HepG2 (cell line): ENCODE results near the gene PGC. TPM values are rescaled to one million over a fixed set of nuclear protein-coding genes. Genes with fewer than 3 reads are reported as not detected.
A peak's percentile ranks its signal among the peaks of the same experiment; 100 is the strongest.

ENCODE experiments used
- ATF2 ChIP-seq: sonication (generic); formaldehyde crosslinking; IDR thresholded peaks from 2 replicates; pipeline ENCODE4 v1.4.0; 2020; ENCODE audit warnings: missing genetic modification reagents
- ATRX ChIP-seq: sonication (generic); formaldehyde crosslinking; IDR thresholded peaks from 2 replicates; pipeline ENCODE4 v1.4.0; 2020; ENCODE audit warnings: missing genetic modification reagents, borderline replicate concordance
- BRD4 ChIP-seq: sonication (generic); formaldehyde crosslinking; IDR thresholded peaks from 2 replicates; pipeline ENCODE4 v1.4.0; 2020; ENCODE audit warnings: missing genetic modification reagents
- GATA4 ChIP-seq: sonication (generic); IDR thresholded peaks from 2 replicates; pipeline ENCODE4 v1.6.1; 2016; ENCODE audit warnings: antibody characterized with exemption, low read depth, borderline replicate concordance
- HHEX ChIP-seq: IDR thresholded peaks from 2 replicates; pipeline ENCODE4 v1.6.1; 2016; ENCODE audit warnings: control low read depth
- HNF1A ChIP-seq, 2 experiments: sonication (generic) in 1 of 2; formaldehyde crosslinking in 1 of 2; IDR thresholded peaks; 2 replicates each; pipeline versions ENCODE4 v1.4.0 to v1.6.1; 2016 to 2020; ENCODE audit warnings: borderline replicate concordance in 1 of 2, low read depth in 1 of 2, mild to moderate bottlenecking in 1 of 2, missing genetic modification reagents in 1 of 2
- HNF1B ChIP-seq: sonication (generic); formaldehyde crosslinking; IDR thresholded peaks from 2 replicates; pipeline ENCODE4 v1.5.1; 2020; ENCODE audit warnings: mild to moderate bottlenecking, moderate library complexity, missing genetic modification reagents
- NR2C2 ChIP-seq: sonication (generic); formaldehyde crosslinking; IDR thresholded peaks from 2 replicates; pipeline ENCODE4 v1.4.0; 2020; ENCODE audit warnings: missing genetic modification reagents, mild to moderate bottlenecking, moderate library complexity, borderline replicate concordance
- RAD51 ChIP-seq: fragments of 450-650 bp; IDR thresholded peaks from 2 replicates; pipeline ENCODE4 v1.6.1; 2016; ENCODE audit warnings: borderline replicate concordance
- RBFOX2 ChIP-seq: fragments of 200-400 bp; formaldehyde crosslinking; IDR thresholded peaks from 2 replicates; pipeline ENCODE4 v1.6.1; 2017; ENCODE audit warnings: low read depth, mild to moderate bottlenecking, low read length
- REXO4 ChIP-seq: sonication (generic); formaldehyde crosslinking; IDR thresholded peaks from 2 replicates; pipeline ENCODE4 v1.8.0; 2022; ENCODE audit warnings: missing genetic modification reagents, mild to moderate bottlenecking, borderline replicate concordance
- RXRA ChIP-seq: sonication (generic); formaldehyde crosslinking; IDR thresholded peaks from 2 replicates; pipeline ENCODE4 v1.5.1; 2020; ENCODE audit warnings: missing genetic modification reagents
- TRIM24 ChIP-seq: sonication (generic); formaldehyde crosslinking; IDR thresholded peaks from 2 replicates; pipeline ENCODE4 v1.8.0; 2022; ENCODE audit warnings: mild to moderate bottlenecking, missing genetic modification reagents
- YY1 ChIP-seq: IDR thresholded peaks from 2 replicates; pipeline ENCODE4 v1.6.1; 2011; ENCODE audit warnings: low read length, low read depth, moderate library complexity, mild to moderate bottlenecking; ENCODE audit not compliant: insufficient read depth, insufficient replicate concordance
- ZIK1 ChIP-seq: sonication (generic); formaldehyde crosslinking; IDR thresholded peaks from 2 replicates; pipeline ENCODE4 v1.5.0; 2020; ENCODE audit warnings: mild to moderate bottlenecking, low read depth, missing genetic modification reagents, borderline replicate concordance
- ZNF354B ChIP-seq: sonication (generic); formaldehyde crosslinking; IDR thresholded peaks from 2 replicates; pipeline ENCODE4 v1.8.0; 2022; ENCODE audit warnings: mild to moderate bottlenecking, missing genetic modification reagents
- ZNF605 ChIP-seq: sonication (generic); formaldehyde crosslinking; IDR thresholded peaks from 2 replicates; pipeline ENCODE4 v1.8.0; 2022; ENCODE audit warnings: mild to moderate bottlenecking, missing genetic modification reagents
- ZNF780A ChIP-seq: sonication (generic); formaldehyde crosslinking; IDR thresholded peaks from 2 replicates; pipeline ENCODE4 v1.8.0; 2022; ENCODE audit warnings: mild to moderate bottlenecking, missing genetic modification reagents, moderate library complexity
- polyA plus RNA-seq, 8 experiments: library from polyadenylated mRNA; depleted of rRNA in 3 of 8; stranded (reverse) in 7 of 8; unstranded in 1 of 8; fragments of >200 nt; fragmentation: Illumina TruSeq in 4 of 8; extraction: Trizol in 4 of 8; gene quantifications; 2 replicates each; pipeline versions ENCODE4 v1.2.1 to v1.2.3, GENCODE V29; 2011 to 2016; ENCODE audit warnings: low read depth in 4 of 8, missing spikeins in 1 of 8, mixed read lengths in 1 of 8; ENCODE audit not compliant: insufficient read depth in 1 of 8
- total RNA-seq, 5 experiments: library from RNA; depleted of rRNA; stranded (reverse); fragments of >200 nt; fragmentation: Illumina TruSeq; extraction: Trizol; gene quantifications; 2 replicates each; pipeline ENCODE4 v1.2.3, GENCODE V29; 2016; ENCODE audit warnings: low read depth in 1 of 5
- TF ChIP-seq, protein P1 (sequence below): IDR thresholded peaks from 2 replicates; pipeline ENCODE4 v1.6.1; 2012; ENCODE audit warnings: low read depth, low read length, improper control_type of control experiment

PGC gene
- total and polyA plus RNA-seq, 2 of the 13 experiments (the other 11 are each of a cell fraction or from before 2014, with no cell fraction given), result 426 to 502 TPM

DNA sequence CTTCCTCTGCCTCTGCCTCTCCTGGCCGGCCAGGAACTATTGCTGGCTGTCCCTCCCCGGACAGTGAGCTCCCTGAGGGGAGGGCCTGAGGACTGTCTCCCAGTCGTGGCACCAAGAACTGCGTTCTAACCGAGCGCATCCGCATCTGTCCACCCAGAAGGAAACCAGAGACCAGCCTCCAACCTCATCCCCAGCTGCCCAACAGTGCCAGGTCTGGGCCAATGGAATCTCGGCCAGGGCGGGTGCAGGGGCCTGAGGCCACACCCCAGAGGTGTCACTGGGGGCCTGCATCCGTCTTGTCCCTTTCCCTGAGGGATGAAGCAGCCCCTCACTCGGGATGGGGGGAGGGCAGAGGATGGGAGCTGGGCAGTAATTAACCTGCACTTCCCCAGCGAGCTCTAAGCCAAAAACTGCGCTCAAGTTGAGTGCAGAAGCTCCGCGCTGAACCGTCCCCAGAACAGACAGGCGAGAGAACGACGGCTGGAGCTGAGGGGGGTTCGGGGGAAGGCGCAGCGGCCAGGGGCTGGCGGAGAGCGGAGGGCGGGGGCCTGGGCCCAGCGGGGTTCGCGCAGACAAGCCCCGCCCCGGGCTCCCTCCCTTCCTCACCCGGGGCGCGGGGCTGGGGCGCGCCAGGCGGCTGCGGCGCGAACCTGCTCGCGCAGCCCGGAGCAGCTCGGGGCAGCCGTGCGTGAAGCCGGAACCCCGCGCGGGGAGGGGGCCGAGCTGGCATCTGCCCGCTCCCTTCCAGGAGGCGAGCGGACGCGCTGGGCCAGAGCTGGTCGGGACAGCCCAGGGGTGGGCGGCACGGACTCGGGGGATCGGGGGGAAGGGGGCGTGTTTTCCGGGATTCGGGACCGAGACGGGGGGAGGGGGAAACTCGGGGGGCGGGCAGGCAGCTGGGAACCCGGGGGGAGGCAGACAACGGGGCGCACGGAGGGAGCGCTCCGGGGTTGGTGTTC is 13.2 kb downstream of the PGC start (continued):
- TF ChIP-seq ATRX (CRISPR knock-in tag), result no peak
- no peak for TF ChIP-seq HHEX (CRISPR knock-in tag)
- TF ChIP-seq ZNF605 (CRISPR knock-in tag), result no peak
- TF ChIP-seq ATF2 (CRISPR knock-in tag), result no peak
- TF ChIP-seq ZNF354B (CRISPR knock-in tag), result no peak
- 0 out of 2 replicates have a peak, but pooled peaks have one; percentile 64 for TF ChIP-seq ZNF780A (CRISPR knock-in tag)
- TF ChIP-seq YY1, result peak; percentile 37
- TF ChIP-seq REXO4 (CRISPR knock-in tag), result no peak
- no peak; the same call in 1 of the 2 replicates for TF ChIP-seq ZIK1 (CRISPR knock-in tag)
- TF ChIP-seq RAD51, result no peak
- peak; percentile 48; the same call in 1 of the 2 replicates for TF ChIP-seq HNF1B (CRISPR knock-in tag)
- no peak for TF ChIP-seq GATA4
- TF ChIP-seq TRIM24 (CRISPR knock-in tag), result no peak
- peak; percentile 75 for TF ChIP-seq RBFOX2
- no peak for TF ChIP-seq NR2C2 (CRISPR knock-in tag)
- peak; percentile 19; the same call in 1 of the 2 replicates for TF ChIP-seq BRD4 (CRISPR knock-in tag)
- TF ChIP-seq, protein P1, sequence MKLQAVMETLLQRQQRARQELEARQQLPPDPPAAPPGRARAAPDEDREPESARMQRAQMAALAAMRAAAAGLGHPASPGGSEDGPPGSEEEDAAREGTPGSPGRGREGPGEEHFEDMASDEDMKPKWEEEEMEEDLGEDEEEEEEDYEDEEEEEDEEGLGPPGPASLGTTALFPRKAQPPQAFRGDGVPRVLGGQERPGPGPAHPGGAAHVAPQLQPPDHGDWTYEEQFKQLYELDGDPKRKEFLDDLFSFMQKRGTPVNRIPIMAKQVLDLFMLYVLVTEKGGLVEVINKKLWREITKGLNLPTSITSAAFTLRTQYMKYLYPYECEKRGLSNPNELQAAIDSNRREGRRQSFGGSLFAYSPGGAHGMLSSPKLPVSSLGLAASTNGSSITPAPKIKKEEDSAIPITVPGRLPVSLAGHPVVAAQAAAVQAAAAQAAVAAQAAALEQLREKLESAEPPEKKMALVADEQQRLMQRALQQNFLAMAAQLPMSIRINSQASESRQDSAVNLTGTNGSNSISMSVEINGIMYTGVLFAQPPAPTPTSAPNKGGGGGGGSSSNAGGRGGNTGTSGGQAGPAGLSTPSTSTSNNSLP, result no peak
- peak; percentile 50; the same call in 1 of the 2 replicates for TF ChIP-seq RXRA (CRISPR knock-in tag)
- TF ChIP-seq HNF1A (IDR thresholded peaks at IDR 0.05; ENCODE audit: low read depth), result no peak
- no peak; the same call in 1 of the 2 replicates for TF ChIP-seq HNF1A (CRISPR knock-in tag; IDR thresholded peaks at IDR 0.05; ENCODE audit: borderline replicate concordance)
